ENCODE results near the gene DUS3L.

DNA sequence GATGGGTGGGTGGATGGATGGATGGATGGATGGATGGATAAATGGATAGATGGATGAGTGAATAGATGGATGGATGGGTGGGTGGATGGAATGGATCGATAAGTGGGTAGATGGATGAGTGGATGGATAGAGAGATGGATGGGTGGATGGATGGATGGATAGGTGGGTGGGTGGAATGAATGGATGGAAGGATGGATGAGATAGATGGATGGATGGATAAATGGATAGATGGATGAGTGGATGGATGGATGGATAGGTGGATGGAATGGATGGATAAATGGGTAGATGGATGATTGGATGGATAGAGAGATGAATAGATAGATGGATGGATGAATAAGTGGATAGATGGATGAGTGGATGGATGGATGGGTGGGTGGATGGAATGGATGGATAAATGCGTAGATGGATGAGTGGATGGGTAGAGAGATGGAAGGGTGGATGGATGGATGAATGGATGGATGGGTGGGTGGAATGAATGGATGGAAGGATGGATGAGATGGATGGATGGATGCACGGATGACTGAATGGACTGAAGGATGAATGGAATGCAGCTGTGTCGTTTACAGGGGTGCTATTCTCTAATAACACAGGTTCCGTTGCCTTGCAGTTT lies 28.2 kb downstream of the DUS3L start:
- no peak for TF ChIP-seq POLR2A (IDR thresholded peaks at IDR 0.05)
- TF ChIP-seq, protein P1, sequence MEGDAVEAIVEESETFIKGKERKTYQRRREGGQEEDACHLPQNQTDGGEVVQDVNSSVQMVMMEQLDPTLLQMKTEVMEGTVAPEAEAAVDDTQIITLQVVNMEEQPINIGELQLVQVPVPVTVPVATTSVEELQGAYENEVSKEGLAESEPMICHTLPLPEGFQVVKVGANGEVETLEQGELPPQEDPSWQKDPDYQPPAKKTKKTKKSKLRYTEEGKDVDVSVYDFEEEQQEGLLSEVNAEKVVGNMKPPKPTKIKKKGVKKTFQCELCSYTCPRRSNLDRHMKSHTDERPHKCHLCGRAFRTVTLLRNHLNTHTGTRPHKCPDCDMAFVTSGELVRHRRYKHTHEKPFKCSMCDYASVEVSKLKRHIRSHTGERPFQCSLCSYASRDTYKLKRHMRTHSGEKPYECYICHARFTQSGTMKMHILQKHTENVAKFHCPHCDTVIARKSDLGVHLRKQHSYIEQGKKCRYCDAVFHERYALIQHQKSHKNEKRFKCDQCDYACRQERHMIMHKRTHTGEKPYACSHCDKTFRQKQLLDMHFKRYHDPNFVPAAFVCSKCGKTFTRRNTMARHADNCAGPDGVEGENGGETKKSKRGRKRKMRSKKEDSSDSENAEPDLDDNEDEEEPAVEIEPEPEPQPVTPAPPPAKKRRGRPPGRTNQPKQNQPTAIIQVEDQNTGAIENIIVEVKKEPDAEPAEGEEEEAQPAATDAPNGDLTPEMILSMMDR (IDR thresholded peaks at IDR 0.05): peak in 1 of 3 donors; percentile 11
